Vagina (tissue), 2 donors: ENCODE data around the gene ZNF280A.

ENCODE experiments used
- CTCF ChIP-seq, 3 experiments: fragments of 450-650 bp in 2 of 3; fragments of 200-600 bp in 1 of 3; sonication (generic) in 1 of 3; IDR thresholded peaks; one replicate each; pipeline ENCODE4 v1.5.1; 2017 to 2019; ENCODE audit warnings: antibody characterized with exemption in 3 of 3, mild to moderate bottlenecking in 2 of 3, moderate library complexity in 2 of 3
- POLR2A ChIP-seq, 2 donors: fragments of 450-650 bp; IDR thresholded peaks; one replicate each; pipeline ENCODE4 v1.6.1; 2017; ENCODE audit warnings: antibody characterized with exemption in 2 of 2, mild to moderate bottlenecking in 2 of 2, moderate library complexity in 2 of 2
- POLR2AphosphoS5 ChIP-seq, 2 donors: sonication (generic); formaldehyde crosslinking; IDR thresholded peaks; one replicate each; pipeline ENCODE4 v1.9.0; 2017; ENCODE audit warnings: antibody characterized with exemption in 2 of 2, mild to moderate bottlenecking in 2 of 2, low read depth in 1 of 2; ENCODE audit not compliant: insufficient read depth in 1 of 2

GRCh38 chr22:22527312-22527711 lies 7.2 kb upstream of the ZNF280A start:
- TF ChIP-seq POLR2AphosphoS5 (IDR thresholded peaks at IDR 0.05; ENCODE audit: insufficient read depth in 1 of 2, low read depth in 1 of 2), result no peak
- TF ChIP-seq CTCF (IDR thresholded peaks at IDR 0.05), result no peak
- no peak for TF ChIP-seq POLR2A (IDR thresholded peaks at IDR 0.05)
